Measurements from ENCODE around the gene GPHN. TPM values are rescaled to one million over a fixed set of nuclear protein-coding genes. Genes with fewer than 3 reads are reported as not detected.

Gene GPHN
- total RNA-seq, 1 donor from 2014 or later: 12.5 TPM

GRCh38 chr14:66508846-66509621, 1.1 kb downstream of the GPHN start:
- Histone ChIP-seq H3K9me3 (no peaks in the 10 kb centered on the region), H3K27me3 (no peaks in the 10 kb centered on the region), H3K4me3 (peak overlapping the region; percentile 64 to 83), H3K27ac (peak overlapping the region; percentile 92), H3K4me1 (peaks cover 23% of the 10 kb centered on the region), H3K36me3 (no peaks in the 10 kb centered on the region)
- TF ChIP-seq POLR2A (IDR thresholded peaks at IDR 0.05) (no peak), POLR2AphosphoS5 (IDR thresholded peaks at IDR 0.05; ENCODE audit: insufficient read depth in 1 of 2, low read depth in 1 of 2) (no peak), CTCF (IDR thresholded peaks at IDR 0.05) (no peak)
- DNase-seq (ENCODE audit: extremely low spot score in 2 of 2): no peak
- intact Hi-C loops (cut with DNase I): no loop called here

GRCh38 chr14:66509874-66510273, 1.9 kb downstream of the GPHN start:
- Histone ChIP-seq H3K4me1 (peaks cover 23% of the 10 kb centered on the region), H3K4me3 (peak overlapping the region in 1 of 2 donors; percentile 83), H3K27ac (no peak overlapping the region), H3K27me3 (no peaks in the 10 kb centered on the region), H3K36me3 (no peaks in the 10 kb centered on the region), H3K9me3 (no peaks in the 10 kb centered on the region)
- TF ChIP-seq CTCF (IDR thresholded peaks at IDR 0.05) (no peak), POLR2A (IDR thresholded peaks at IDR 0.05) (no peak), POLR2AphosphoS5 (IDR thresholded peaks at IDR 0.05; ENCODE audit: insufficient read depth in 1 of 2, low read depth in 1 of 2) (no peak)
- DNase-seq (ENCODE audit: extremely low spot score in 2 of 2): no peak
- intact Hi-C loops (cut with DNase I): no loop called here

- Histone ChIP-seq H3K4me3 (no peak overlapping the region), H3K9me3 (no peaks in the 10 kb centered on the region), H3K27ac (no peak overlapping the region), H3K36me3 (no peaks in the 10 kb centered on the region), H3K27me3 (no peaks in the 10 kb centered on the region), H3K4me1 (peaks cover 19% of the 10 kb centered on the region)
- intact Hi-C loops (cut with DNase I): no loop called here
- TF ChIP-seq POLR2AphosphoS5 (IDR thresholded peaks at IDR 0.05; ENCODE audit: insufficient read depth in 1 of 2, low read depth in 1 of 2) (no peak), CTCF (IDR thresholded peaks at IDR 0.05) (no peak), POLR2A (IDR thresholded peaks at IDR 0.05) (no peak)
- no peak for DNase-seq (ENCODE audit: extremely low spot score in 2 of 2)
Observed at GRCh38 chr14:66511849-66512248, 3.9 kb downstream of the GPHN start.

GRCh38 chr14:66514213-66514612, 6.3 kb downstream of the GPHN start:
- Histone ChIP-seq H3K4me3 (no peak overlapping the region), H3K9me3 (no peaks in the 10 kb centered on the region), H3K4me1 (peaks cover 11% of the 10 kb centered on the region), H3K27me3 (no peaks in the 10 kb centered on the region), H3K27ac (no peak overlapping the region), H3K36me3 (no peaks in the 10 kb centered on the region)
- no peak for DNase-seq (ENCODE audit: extremely low spot score in 2 of 2)
- intact Hi-C loops (cut with DNase I): no loop called here
- TF ChIP-seq POLR2AphosphoS5 (IDR thresholded peaks at IDR 0.05; ENCODE audit: insufficient read depth in 1 of 2, low read depth in 1 of 2) (no peak), POLR2A (IDR thresholded peaks at IDR 0.05) (no peak), CTCF (IDR thresholded peaks at IDR 0.05) (no peak)

- DNase-seq (ENCODE audit: extremely low spot score in 2 of 2): no peak
- intact Hi-C loops (cut with DNase I): no loop called here
- Histone ChIP-seq H3K27ac (no peak overlapping the region), H3K9me3 (no peaks in the 10 kb centered on the region), H3K4me1 (no peaks in the 10 kb centered on the region), H3K36me3 (no peaks in the 10 kb centered on the region), H3K4me3 (no peak overlapping the region), H3K27me3 (no peaks in the 10 kb centered on the region)
- TF ChIP-seq CTCF (IDR thresholded peaks at IDR 0.05) (no peak), POLR2AphosphoS5 (IDR thresholded peaks at IDR 0.05; ENCODE audit: insufficient read depth in 1 of 2, low read depth in 1 of 2) (no peak), POLR2A (IDR thresholded peaks at IDR 0.05) (no peak)
Observed at GRCh38 chr14:66530526-66530925, 22.6 kb downstream of the GPHN start.
